Stromal cell of bone marrow (primary cell): ENCODE data around the gene TFPI.
A peak's percentile ranks its signal among the peaks of the same experiment; 100 is the strongest.

Experiments
- DNase-seq: peaks from one replicate; pipeline ENCODE4 v3.0.0-alpha.2; 2012; ENCODE audit warnings: low read depth

Gene TFPI

DNA sequence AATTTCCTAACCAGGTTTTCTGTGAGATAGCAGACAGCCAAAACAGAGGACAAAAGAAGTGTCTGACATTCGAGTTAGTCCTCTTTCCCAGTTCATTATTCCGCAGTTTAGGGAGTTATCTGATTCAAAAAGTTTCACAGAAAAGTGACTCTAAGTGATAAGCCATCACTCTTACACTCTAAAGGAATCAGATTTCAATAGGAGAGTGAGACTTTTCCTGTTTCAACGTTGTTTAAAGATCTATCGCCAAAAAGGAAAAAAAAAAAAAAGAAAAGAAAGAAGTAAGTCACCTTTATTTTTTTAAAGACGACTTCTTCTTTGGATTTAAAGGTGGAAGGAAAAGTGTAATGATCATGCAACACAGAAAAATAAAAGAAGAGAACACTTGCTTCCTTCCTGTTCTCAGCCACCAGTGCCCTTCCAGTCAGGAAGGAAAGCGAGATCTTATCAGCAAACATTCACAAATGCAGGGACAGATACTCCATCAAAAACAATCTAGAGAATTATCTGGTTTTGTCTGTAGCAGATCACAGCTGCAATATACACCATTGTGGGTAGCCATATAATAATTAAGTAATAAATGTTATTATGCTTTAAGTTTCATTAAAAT lies 49.8 kb downstream of the TFPI start:
- DNase-seq = no peak

DNA sequence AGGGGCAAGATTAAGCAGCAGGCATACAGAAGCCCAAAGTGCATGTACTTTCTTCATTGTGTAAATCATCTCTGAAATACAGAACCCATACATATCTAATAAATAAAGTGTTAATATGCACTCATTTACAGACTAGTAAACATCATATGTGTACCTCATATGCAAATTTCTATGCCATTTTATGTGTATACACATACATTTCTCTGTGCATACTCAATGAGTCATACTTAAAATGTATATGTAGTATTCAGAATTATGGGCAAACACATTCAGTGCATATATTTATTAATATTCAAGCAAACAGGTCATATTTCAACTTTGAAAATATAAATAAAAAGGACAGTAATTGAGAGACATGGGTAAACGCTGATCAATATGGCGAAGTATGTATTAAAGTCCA lies 50.5 kb downstream of the TFPI start:
- DNase-seq = no peak

DNA sequence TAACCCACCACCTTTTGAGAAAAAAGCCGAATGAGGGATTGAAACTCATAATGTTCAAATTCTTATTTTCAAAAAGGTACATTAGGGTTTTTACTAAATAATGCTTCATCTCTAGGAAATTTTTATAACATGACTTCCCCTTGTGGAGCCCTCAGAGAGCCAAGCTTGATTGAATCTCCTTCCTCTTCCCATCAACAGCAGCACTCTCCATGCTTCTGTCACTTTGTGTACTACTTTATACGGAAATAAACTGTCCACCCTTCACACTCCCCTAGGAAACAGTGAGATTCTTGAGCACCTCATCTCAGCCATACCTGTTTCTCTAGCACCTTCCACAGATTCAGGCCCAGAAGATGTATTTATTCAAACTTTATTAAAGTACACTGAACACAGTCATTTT lies 51.8 kb downstream of the TFPI start:
- DNase-seq = no peak

DNA sequence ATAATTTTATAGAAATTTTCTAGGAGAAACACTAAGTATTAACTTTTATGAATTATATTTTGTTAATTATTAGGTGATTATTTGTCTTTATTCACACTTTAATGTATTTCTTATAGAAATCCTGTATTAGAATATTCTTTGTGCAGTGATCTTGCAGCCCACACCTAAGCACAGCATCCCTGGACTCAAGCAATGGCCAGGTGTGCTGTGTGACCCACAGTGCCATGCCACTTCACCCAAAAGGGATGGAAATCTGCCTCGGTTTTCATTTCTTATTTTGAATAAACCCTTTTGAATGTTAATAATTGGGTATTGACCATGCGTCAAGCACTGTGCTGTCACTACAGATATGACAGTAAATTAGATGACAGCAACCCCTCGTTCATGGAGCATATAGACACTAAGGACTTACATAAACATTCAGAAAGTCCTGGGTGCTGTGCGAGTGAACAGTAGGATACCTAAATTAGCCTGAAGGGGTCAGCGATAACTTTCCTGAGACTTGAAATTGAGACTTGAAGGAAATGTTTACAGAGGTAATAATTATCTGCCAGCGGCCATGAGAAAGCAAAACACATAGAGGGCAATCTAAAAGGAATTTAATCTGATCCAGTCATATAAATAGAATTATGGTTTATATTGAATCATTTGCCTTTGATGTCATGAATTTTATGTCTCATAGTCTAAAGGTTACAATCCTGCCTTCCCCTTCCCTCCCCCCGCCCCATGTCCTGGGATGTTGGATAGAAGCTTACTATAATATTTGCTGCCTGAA lies 53.5 kb downstream of the TFPI start:
- peak; percentile 24 for DNase-seq

DNA sequence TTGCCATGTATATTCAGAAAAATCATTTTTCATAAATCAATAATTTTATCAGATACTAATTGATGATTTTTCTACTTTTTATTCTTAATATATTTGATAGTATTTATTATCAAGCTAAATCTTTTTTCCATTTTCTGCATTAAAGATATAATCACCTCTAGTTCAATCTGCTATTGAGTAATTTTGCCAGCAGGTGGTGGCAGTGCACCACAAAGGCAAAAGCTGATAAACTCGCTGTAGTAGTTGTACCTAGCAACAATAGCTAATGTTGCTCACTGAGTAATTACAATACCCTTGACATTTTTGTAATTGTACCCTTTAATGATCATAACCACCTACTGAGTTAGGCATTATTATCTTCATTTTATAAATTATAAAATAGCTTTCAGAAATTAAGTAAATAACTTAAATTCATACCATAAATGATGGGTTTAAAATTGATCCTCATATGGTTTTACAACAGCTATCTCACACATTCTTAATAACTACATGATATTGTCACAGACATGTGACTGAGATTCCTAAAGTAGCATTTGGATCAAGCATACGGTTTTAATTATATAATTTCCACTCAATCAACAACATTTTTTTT lies 54.2 kb downstream of the TFPI start:
- DNase-seq = peak; percentile 44

DNA sequence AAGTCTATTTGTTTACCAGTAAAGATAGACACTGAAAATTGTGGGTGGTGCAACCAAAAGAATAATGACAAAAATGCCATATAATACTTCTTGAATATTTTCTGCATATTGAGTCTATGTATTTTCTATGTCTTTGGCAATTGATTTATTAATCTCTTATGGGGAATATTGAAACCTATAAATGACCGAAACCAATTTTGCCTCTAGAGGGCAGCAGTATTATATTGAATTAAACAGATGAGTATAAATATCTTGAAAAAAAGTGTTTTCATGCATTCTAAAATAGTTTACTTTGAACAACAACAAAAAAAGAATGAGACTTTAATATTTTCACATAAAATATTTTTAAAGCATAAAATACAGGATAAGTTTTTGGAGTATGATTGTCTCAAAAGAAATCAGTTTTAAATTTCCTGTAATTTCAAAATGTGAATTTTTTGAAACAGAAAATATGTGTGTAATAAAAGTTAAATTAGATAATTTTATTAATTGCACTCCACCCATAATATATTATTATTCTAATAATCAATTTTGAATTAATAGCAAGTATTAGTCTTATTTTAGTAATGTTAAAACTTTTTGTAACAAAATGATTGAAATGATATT lies 56.3 kb downstream of the TFPI start:
- peak; percentile 11 for DNase-seq

DNA sequence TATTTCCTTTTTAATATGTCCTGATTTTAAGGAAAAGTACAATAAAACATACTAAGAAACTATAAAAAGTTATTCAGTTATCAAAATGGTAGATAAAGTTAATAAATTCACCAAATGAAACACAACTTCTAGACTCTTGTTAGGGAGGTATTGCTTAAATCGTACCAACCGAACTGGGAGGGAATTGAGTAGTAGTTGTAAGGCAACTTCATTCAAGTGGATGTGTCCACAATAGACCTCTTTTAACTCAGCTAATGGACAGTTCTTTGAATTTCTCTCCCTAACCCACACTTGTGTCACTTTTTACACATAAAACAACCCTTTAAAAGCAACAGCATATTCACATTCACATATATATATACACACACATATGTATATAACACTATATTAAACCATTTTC lies 57.1 kb downstream of the TFPI start:
- DNase-seq = no peak

DNA sequence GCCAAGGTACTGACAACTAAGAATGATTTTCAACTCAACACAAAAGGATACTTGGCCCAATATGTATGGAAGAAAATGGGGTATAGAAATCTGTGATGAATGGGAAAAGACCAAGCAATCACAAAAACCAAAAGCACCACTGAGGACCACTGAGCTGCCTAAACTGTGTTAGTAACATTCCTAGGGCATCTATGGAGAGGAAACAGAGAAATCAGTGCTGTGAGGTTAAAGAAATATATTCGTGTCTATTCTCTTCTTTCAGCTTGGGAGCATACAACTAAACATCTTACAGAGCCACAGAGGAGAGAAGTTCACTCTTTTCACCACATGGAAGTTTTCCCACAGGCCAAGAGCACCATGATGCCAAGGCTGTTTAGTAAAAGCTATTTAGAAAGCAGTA lies 58.9 kb downstream of the TFPI start:
- no peak for DNase-seq

DNA sequence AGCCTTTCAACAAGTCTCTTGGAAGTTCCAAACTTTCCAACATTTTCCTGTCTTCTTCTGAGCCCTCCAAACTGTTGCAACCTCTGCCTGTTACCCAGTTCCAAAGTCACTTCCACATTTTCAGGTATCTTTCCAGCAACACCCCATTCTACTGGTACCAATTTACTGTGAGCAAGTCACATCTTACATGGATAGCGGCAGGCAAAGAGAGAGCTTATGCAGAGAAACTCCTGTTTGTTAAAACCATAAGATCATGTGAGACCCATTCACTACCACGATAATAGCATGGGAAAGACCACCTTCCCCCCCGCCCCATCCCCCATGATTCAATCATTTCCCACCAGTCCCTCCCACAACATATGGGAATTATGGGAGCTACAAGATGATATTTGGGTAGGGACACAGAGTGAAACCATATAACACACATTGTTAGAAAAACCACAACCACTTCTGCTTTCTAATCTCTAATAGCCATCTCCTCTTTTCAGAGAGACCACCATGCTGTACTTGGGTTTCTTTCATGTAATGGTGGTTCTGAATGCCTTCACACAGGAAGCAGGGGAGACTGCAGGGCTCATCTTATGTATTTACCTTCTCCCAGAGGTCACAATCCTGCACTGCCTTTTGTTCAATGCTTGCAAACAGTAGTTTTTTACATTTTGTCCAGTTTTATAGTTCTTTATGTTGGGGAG lies 60.2 kb downstream of the TFPI start:
- DNase-seq = no peak

DNA sequence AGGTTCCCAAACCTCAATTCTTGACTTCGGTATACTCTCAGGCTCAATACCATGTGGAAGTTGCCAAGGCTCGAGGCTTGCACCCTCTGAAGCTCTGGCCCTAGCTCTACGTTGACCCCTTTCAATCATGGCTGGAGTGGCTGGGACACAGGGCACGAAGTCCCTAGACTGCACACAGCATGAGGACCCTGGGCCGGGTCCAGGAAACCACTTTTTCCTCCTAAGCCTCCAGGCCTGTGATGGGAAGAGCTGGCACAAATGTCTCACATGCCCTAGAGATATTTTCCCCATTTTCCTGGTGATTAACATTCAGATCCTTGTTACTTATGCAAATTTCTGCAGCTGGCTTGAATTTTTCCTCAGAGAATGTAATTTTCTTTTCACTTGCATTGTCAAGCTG lies 61.1 kb downstream of the TFPI start:
- no peak for DNase-seq

DNA sequence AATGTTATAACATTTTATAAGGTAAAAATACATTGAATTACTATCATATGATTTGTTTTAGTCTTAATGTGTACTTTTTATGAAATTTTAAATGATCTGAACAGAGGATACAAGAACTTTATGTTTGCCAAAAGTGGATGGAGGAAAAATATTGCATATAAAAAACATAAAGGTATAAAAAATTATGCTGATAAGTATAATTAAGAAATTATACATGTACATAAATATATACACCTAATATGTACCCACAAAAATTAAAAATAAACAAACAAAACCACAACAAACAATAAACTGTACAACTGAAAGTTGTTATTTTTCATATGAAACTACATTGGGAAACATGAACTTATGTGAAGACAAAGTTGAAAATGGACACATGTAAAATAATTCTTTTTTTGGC lies 68.0 kb downstream of the TFPI start:
- no peak for DNase-seq

DNA sequence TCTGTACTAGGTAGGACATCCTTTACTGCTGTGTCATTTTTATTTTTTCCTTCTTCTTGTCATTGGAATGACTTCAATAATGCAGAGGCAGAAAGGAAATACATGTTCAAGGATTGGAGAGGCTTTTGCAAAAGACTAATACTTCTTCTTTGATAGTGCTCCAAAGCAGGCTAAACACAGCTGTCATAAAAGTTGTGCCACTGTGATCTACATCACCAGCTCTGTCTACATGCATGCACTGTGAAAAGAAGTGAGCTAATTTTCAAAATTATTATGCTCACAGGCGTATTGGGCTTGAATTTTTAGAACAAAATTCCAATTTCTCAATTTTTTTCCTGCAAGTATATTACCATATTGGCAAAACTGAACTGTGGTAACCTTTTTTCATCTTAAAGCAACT lies 68.7 kb downstream of the TFPI start:
- DNase-seq = no peak

DNA sequence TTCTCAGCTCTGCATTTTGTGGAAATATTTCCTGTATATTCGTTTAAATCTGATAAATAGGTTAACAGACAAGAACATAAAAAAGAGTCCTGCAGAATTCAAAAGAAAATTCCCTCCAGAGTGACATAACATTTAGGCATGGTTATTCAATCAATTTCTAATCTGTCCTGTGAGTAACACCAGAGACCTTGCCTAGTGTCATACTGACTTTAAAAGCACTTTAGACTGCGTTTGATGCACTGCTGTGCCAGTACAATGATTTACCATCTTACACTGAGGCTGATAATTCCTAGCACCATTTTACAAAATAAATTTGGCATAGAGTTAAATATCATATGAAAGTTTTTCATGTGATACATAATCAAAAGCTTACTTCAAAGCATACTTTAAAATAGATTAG lies 70.7 kb downstream of the TFPI start:
- DNase-seq = no peak

DNA sequence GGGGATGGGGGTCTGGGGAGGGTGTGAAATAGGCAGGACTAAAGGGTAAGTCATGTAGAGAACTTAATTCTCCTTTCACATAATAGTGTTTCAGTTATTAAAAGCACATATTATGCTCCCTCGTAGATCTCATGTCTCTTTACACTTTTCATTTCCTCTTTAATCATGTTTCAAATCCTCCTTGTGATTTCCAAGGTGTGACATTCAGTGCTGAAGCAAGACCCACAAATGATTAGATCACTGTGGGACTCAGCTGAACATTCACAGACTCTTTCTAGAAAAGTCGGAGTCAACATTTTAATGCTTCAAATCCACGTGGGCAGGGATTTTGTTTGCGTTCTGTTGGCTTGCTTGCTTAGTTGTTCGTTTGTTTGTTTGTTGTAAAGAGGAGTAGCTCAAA lies 71.4 kb downstream of the TFPI start:
- DNase-seq = no peak

DNA sequence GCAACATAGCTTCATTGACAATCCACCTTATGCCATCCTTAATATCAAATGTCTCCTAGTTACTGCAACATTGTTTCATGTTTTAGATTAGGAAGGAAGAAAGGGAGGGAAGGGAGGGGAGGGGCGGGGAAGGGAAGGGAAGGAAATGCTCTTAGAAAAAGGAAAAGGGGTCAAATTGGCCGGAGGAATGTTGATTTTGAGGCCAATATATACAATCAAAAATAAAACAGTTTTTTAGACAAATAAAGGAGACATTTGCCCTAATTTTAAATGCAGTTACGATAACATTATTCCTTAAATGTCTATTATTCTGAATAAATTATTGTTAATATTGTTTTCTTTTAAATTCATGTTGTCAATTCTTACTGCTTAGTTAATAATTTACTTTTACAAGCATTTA lies 72.7 kb downstream of the TFPI start:
- DNase-seq = no peak

DNA sequence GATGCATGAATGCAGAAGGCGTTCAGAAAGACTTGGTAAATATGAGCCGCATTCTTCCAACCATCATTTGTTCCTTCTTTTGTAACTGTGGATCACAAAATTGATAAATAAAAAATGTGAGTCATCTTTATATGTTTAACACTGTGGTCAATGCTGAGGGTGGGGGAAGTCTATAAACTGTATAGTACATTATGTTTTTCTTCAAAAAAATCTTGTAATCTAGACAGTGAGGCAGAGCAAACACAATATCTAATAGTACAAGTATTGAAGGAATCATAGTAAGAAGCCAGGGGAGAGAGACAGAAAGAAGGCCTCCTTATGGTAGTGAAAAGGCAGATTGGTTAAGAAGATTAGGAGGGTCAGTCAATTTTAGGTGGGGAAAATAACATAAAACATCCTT lies 75.5 kb downstream of the TFPI start:
- DNase-seq = no peak

DNA sequence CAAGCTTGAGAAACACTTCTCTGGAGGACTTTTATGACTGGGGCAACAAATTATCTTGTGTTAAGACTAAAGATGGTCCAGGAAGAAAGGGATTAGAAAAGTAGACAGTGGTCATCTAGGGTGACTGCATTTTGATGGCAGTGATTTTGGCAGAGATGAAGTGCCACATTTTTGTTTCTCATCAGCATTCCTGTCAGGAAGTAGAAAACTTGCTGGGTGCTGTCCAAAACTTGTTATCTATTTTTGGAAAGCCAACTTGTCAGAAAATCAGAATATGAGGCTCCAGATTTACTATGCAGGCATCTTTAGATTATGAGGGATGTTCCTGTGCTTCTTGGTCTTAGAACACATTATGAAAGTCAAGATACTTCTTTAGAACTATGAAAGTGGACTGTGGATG lies 77.2 kb downstream of the TFPI start:
- no peak for DNase-seq

DNA sequence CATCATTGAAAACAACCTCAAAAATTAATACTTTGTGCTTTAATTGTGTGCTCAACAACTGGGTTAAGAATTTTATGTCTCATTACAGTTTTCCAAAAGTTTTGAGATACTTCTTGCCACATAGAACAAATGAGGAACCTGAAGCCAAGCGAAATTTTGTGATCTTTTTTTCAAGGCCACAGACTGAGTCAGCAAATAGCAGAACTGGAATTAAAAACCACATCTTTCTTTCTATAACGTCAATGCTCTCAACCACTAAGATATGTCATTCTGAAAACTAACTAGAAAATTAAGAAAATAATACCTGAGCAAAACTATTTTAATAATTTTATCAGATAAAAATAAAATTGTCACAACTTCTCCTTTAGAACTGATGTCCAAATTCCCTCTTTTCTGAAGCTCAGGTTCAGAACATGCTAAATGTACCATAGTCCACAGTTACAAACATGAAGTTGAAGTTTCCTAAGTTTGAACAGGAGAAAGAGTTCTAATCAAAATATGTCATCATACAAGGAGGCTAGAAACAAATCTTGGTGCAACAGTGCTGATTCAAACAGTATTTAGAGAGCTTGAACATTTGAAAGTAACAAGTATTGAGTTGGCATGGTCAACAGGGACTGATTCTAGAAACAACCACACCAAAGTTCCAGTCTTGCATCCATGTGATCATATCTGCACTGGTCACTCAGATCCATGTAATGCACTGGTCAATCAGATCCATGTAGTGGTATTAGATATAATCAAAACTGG lies 78.6 kb downstream of the TFPI start:
- DNase-seq = peak; percentile 15

DNA sequence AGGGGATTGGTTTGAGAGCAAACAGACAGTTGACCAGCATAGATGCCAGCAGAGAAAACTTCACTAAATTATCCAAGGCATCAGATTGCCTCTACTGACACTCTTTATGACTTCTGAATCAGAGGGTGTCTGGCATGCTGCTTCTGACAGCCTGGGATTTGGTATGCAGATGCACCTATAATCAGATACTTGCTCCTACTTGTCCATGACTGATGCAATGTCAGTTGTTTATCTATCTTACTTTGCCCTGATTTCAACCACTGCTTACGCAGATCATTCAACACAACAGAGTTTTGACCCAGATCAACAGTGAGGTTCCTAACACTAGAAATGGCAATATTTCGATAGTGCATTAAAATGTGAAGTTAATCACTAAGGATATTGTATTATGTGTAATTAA lies 83.5 kb downstream of the TFPI start:
- DNase-seq = no peak

DNA sequence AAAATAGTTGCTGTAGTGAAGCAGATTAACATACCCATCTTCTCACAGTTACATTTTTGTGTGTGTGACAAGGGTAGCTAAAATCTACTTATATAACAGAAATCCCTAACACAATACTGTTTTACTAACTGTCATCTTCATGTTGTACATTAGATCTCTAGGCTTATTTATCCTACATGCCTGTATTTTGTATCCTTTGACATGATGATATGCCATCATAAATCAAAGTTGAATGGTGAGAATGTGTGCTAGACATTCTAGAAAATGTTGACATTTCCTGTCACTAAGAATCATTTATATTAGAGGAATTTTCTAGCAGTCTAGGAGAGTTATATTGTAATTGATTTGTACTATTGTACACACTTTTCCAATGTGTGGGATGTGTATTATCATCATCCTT lies 84.7 kb downstream of the TFPI start:
- DNase-seq = no peak

DNA sequence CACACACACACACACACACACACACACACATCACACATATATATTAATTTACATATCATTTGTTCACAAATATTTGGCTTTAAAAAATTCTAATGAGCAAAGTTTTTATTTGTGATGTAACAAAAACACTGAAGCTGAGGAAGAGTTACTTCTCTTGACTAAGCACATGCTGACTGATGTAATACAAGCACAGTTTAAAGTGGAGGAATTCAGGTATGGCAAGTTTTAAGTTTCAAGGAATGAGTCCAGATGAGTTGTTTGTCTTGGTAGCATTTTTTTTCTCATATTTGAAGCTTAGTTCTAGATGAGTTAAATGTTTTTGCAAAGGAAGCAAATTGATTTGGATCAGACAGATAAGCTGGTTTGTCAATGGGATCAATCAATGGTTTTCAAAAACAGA lies 86.0 kb downstream of the TFPI start:
- DNase-seq = no peak
